Endodermal cell (in vitro differentiated cells): ENCODE data around the gene DESI1. TPM values are rescaled to one million over a fixed set of nuclear protein-coding genes. Genes with fewer than 3 reads are reported as not detected.

Experiments
- DNase-seq: peaks from one replicate; pipeline ENCODE4 v3.0.0-alpha.2; 2017
- H3K27ac ChIP-seq: 2 replicates; pipeline ENCODE4 v1.5.1; 2013; ENCODE audit warnings: mild to moderate bottlenecking, low read depth, low read length, moderate library complexity
- H3K27me3 ChIP-seq: 2 replicates; pipeline ENCODE4 v1.6.1; 2013; ENCODE audit warnings: mild to moderate bottlenecking, low read length, moderate library complexity; ENCODE audit not compliant: insufficient read depth, control insufficient read depth, poor library complexity, severe bottlenecking
- H3K36me3 ChIP-seq: 2 replicates; pipeline ENCODE4 v1.7.0; 2013; ENCODE audit warnings: mild to moderate bottlenecking, low read length, moderate library complexity; ENCODE audit not compliant: control insufficient read depth, insufficient read depth
- H3K4me1 ChIP-seq: one replicate; pipeline ENCODE4 v1.7.0; 2013; ENCODE audit warnings: low read length; ENCODE audit not compliant: control insufficient read depth, insufficient read depth
- H3K4me3 ChIP-seq: 2 replicates; pipeline ENCODE4 v1.5.1; 2013; ENCODE audit warnings: mild to moderate bottlenecking, low read length, moderate library complexity
- H3K9ac ChIP-seq: 2 replicates; pipeline ENCODE4 v1.6.1; 2013; ENCODE audit warnings: mild to moderate bottlenecking, low read length, moderate library complexity; ENCODE audit not compliant: poor library complexity, severe bottlenecking; ENCODE audit errors: extremely low read depth
- H3K9me3 ChIP-seq: 2 replicates; pipeline ENCODE4 v1.6.1; 2013; ENCODE audit warnings: mild to moderate bottlenecking, low read length, moderate library complexity; ENCODE audit not compliant: control insufficient read depth
- H3K27ac Mint-ChIP-seq: 2 replicates; pipeline ENCODE4 v1.8.0; 2020; ENCODE audit warnings: mixed read lengths
- H3K27me3 Mint-ChIP-seq: 2 replicates; pipeline ENCODE4 v1.8.0; 2021; ENCODE audit warnings: mild to moderate bottlenecking, mixed read lengths; ENCODE audit not compliant: insufficient read depth
- H3K36me3 Mint-ChIP-seq: 2 replicates; pipeline ENCODE4 v1.8.0; 2020; ENCODE audit warnings: low read depth, mixed read lengths
- H3K4me1 Mint-ChIP-seq: 2 replicates; pipeline ENCODE4 v1.8.0; 2020; ENCODE audit warnings: mixed read lengths
- H3K4me3 Mint-ChIP-seq: 2 replicates; pipeline ENCODE4 v1.8.0; 2020; ENCODE audit warnings: mild to moderate bottlenecking, moderate library complexity, mixed read lengths
- H3K9me3 Mint-ChIP-seq: 2 replicates; pipeline ENCODE4 v1.8.0; 2020; ENCODE audit warnings: mild to moderate bottlenecking, mixed read lengths
- CTCF ChIP-seq: fragments of 200-600 bp; sonication (generic); conservative IDR thresholded peaks from 2 replicates; pipeline ENCODE4 v1.5.0; 2021; ENCODE audit warnings: antibody characterized with exemption, mild to moderate bottlenecking
- WGBS, 2 experiments: methylation state at CpG; one replicate each; pipeline versions ENCODE4 v1.1.5 to v1.1.7; 2013; ENCODE audit warnings: missing lambda C conversion rate in 2 of 2, mixed read lengths in 1 of 2; ENCODE audit not compliant: insufficient coverage in 1 of 2, insufficient read length in 1 of 2; 5-methylcytosine and 5-hydroxymethylcytosine counted together
- total RNA-seq, 2 donors: library from RNA; stranded (reverse); fragmentation: NEBNext Ultra II Directional in 1 of 2; extraction: Animal tissue kit (Norgen Biotek cat#: 25700) in 1 of 2; gene quantifications; 2 replicates in 1 of 2; 3 replicates in 1 of 2; pipeline ENCODE4 v1.2.1, GENCODE V29; 2021

The DESI1 gene
- total RNA-seq, 2 donors from 2014 or later = 21.8 to 28.9 TPM

GRCh38 chr22:41660416-41660815 lies 39.6 kb upstream of the DESI1 start:
- Mint-ChIP-seq H3K4me1 (no peaks in the 10 kb centered on the region), H3K9me3 (no peaks in the 10 kb centered on the region), H3K27me3 (no peaks in the 10 kb centered on the region), H3K36me3 (peaks cover 67% of the 10 kb centered on the region), H3K4me3 (no peak overlapping the region), H3K27ac (no peak overlapping the region)
- no peak overlapping the region for H3K27ac ChIP-seq
- H3K4me3 ChIP-seq = no peak overlapping the region
- H3K9me3 ChIP-seq = no peaks in the 10 kb centered on the region
- no peaks in the 10 kb centered on the region for H3K4me1 ChIP-seq
- DNase-seq = no peak
- TF ChIP-seq CTCF = no peak
- no peaks in the 10 kb centered on the region for H3K27me3 ChIP-seq
- 93 to 94% methylated on average over 3 of the region's 3 CpGs for WGBS, 2 experiments
- H3K36me3 ChIP-seq = peaks cover 94% of the 10 kb centered on the region
- H3K9ac ChIP-seq = no peak overlapping the region

DNA sequence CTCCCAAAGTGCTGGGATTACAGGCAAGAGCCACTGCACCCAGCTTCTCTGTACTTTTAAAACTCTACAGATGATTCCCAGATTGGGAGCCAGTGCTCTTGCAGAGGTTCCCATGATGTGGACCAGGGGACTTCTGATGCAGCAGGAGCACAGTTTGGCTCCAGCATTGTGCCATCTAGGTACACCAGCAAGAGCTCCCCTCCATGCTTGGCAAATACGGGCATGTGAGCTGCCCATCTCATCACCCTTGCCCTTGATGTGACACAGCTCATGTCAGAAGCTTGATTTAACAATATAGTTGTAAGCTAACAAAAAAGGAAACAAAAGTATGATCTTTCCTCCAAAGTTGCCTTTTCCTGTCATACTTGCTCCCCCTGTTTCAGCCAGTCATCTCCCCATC lies 39.1 kb upstream of the DESI1 start:
- Histone ChIP-seq H3K4me1 (no peaks in the 10 kb centered on the region), H3K9ac (no peak overlapping the region), H3K27ac (no peak overlapping the region), H3K9me3 (no peaks in the 10 kb centered on the region), H3K36me3 (peaks cover 91% of the 10 kb centered on the region), H3K27me3 (no peaks in the 10 kb centered on the region), H3K4me3 (no peak overlapping the region)
- H3K4me1 Mint-ChIP-seq = no peaks in the 10 kb centered on the region
- H3K9me3 Mint-ChIP-seq = no peaks in the 10 kb centered on the region
- no peaks in the 10 kb centered on the region for H3K27me3 Mint-ChIP-seq
- H3K27ac Mint-ChIP-seq = no peak overlapping the region
- peaks cover 69% of the 10 kb centered on the region for H3K36me3 Mint-ChIP-seq
- no peak for DNase-seq
- TF ChIP-seq CTCF = no peak
- H3K4me3 Mint-ChIP-seq = no peak overlapping the region
- 79 to 100% methylated on average over 1 of the region's 1 CpG for WGBS, 2 experiments

DNA sequence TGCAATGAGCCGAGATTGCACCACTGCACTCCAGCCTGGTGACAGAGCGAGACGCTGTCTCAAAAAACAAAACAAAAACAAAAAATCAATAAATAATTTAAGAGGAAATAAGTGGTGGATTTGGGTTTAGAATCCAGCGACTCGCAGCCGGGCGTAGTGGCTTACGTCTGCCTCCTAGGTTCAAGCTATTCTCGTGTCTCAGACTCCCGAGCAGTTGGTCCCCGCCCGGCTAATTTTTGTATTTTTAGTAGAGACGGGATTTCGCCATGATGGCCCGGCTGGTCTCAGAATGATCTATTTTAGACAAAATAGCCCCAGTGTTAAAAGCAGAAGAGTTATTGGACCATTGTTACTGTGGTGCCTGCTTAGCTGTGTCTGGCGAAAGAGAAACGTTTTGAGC lies 38.0 kb upstream of the DESI1 start:
- H3K36me3 ChIP-seq = peaks cover 92% of the 10 kb centered on the region
- peaks cover 79% of the 10 kb centered on the region for H3K36me3 Mint-ChIP-seq
- no peak for TF ChIP-seq CTCF

More for the DNA sequence above, 38.0 kb upstream of the DESI1 start:
- H3K9ac ChIP-seq = no peak overlapping the region
- no peak overlapping the region for H3K27ac ChIP-seq
- H3K27me3 Mint-ChIP-seq = no peaks in the 10 kb centered on the region
- no peak overlapping the region for H3K4me3 ChIP-seq
- DNase-seq = no peak
- H3K9me3 ChIP-seq = no peaks in the 10 kb centered on the region
- no peaks in the 10 kb centered on the region for H3K4me1 ChIP-seq
- H3K27me3 ChIP-seq = no peaks in the 10 kb centered on the region
- no peak overlapping the region for H3K4me3 Mint-ChIP-seq
- H3K9me3 Mint-ChIP-seq = no peaks in the 10 kb centered on the region
- H3K27ac Mint-ChIP-seq = no peak overlapping the region
- peaks cover 5% of the 10 kb centered on the region for H3K4me1 Mint-ChIP-seq
- 95 to 100% methylated on average over 14 to 15 of the region's 17 CpGs for WGBS, 2 experiments
